Hepatocyte (in vitro differentiated cells): ENCODE results near the gene KPNB1. TPM values are rescaled to one million over a fixed set of nuclear protein-coding genes. Genes with fewer than 3 reads are reported as not detected.

ENCODE experiments used
- DNase-seq: peaks from one replicate; pipeline ENCODE4 v3.0.0-alpha.2; 2016; ENCODE audit warnings: low spot score
- H2AFZ ChIP-seq: fragments of 200-600 bp; sonication (generic); 2 replicates; pipeline ENCODE4 v1.6.0; 2016; ENCODE audit warnings: antibody characterized with exemption, mild to moderate bottlenecking
- H3K27ac ChIP-seq: fragments of 200-600 bp; sonication (generic); 2 replicates; pipeline ENCODE4 v1.5.1; 2016; ENCODE audit warnings: mild to moderate bottlenecking
- H3K27me3 ChIP-seq: fragments of 200-600 bp; sonication (generic); 2 replicates; pipeline ENCODE4 v1.6.1; 2016
- H3K36me3 ChIP-seq: fragments of 200-600 bp; sonication (generic); replicated peaks from 2 replicates; pipeline ENCODE4 v1.5.1; 2016; ENCODE audit warnings: low read depth; ENCODE audit not compliant: insufficient read depth
- H3K4me1 ChIP-seq: fragments of 200-600 bp; sonication (generic); 2 replicates; pipeline ENCODE4 v1.5.1; 2016; ENCODE audit warnings: mild to moderate bottlenecking, moderate library complexity; ENCODE audit not compliant: insufficient read depth
- H3K4me2 ChIP-seq: fragments of 200-600 bp; sonication (generic); 2 replicates; pipeline ENCODE4 v1.6.0; 2016
- H3K4me3 ChIP-seq: fragments of 200-600 bp; sonication (generic); 2 replicates; pipeline ENCODE4 v1.5.1; 2016; ENCODE audit warnings: mild to moderate bottlenecking
- H3K79me2 ChIP-seq: fragments of 200-600 bp; sonication (generic); 2 replicates; pipeline ENCODE4 v1.6.0; 2017; ENCODE audit warnings: mild to moderate bottlenecking
- H3K9me2 ChIP-seq: fragments of 200-600 bp; sonication (generic); replicated peaks from 2 replicates; pipeline ENCODE4 v1.6.0; 2017; ENCODE audit warnings: mild to moderate bottlenecking; ENCODE audit not compliant: insufficient read depth
- H3K9me3 ChIP-seq: fragments of 200-600 bp; sonication (generic); 2 replicates; pipeline ENCODE4 v1.5.1; 2016; ENCODE audit warnings: low read depth, mild to moderate bottlenecking
- H4K20me1 ChIP-seq: fragments of 200-600 bp; sonication (generic); 2 replicates; pipeline ENCODE4 v1.6.0; 2016; ENCODE audit warnings: mild to moderate bottlenecking; ENCODE audit not compliant: insufficient read depth, poor library complexity, severe bottlenecking
- EZH2 ChIP-seq: fragments of 200-600 bp; sonication (generic); IDR thresholded peaks from 2 replicates; pipeline ENCODE4 v1.6.1; 2016; ENCODE audit warnings: antibody characterized with exemption, mild to moderate bottlenecking, borderline replicate concordance
- EZH2phosphoT487 ChIP-seq: fragments of 200-600 bp; sonication (generic); IDR thresholded peaks from one replicate; pipeline ENCODE4 v1.6.1; 2018; ENCODE audit warnings: antibody characterized with exemption, mild to moderate bottlenecking, low read depth, moderate library complexity; ENCODE audit not compliant: unreplicated experiment, severe bottlenecking
- WGBS: methylation state at CpG from one replicate; pipeline ENCODE4 v1.1.6; 2016; ENCODE audit warnings: low lambda C conversion rate; ENCODE audit errors: missing lambda C conversion rate; 5-methylcytosine and 5-hydroxymethylcytosine counted together
- polyA plus RNA-seq: library from polyadenylated mRNA; unstranded; fragments of >200 nt; fragmentation: Nextera tagmentation; extraction: Ambion mirVana; gene quantifications from 2 replicates; pipeline ENCODE4 v1.2.1, GENCODE V29; 2016
- total RNA-seq: library from RNA; depleted of rRNA; stranded (reverse); fragments of >200 nt; gene quantifications from 2 replicates; pipeline ENCODE4 v1.2.3, GENCODE V29; 2014
- TF ChIP-seq, protein P1 (sequence below): fragments of 200-600 bp; sonication (generic); IDR thresholded peaks from 2 replicates; pipeline ENCODE4 v1.5.1; 2016; ENCODE audit warnings: antibody characterized with exemption, mild to moderate bottlenecking; ENCODE audit not compliant: poor library complexity

KPNB1 gene
- total and polyA plus RNA-seq, 2 experiments from 2014 or later = 59.5 to 194 TPM

DNA sequence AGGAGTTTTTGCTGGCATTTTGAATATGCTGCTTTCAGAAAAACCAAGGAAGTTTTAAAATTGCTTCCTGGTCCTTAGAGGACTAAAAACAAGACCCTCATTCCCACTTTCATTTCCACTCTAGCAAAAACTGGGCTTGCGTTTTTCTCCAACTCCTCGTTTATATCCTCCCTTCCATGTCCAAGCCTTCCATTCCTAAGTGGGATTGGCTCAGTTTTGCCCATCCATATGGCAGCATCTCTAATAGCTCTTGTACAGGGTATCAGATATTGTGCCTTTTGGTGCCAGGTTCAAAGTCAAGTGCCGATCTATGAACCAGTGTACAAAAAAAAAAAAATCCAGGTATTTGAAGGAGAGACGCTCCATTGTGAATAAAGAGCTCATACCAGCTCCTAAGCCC, 34.3 kb downstream of the KPNB1 start:
- Histone ChIP-seq H3K36me3 (no peaks in the 10 kb centered on the region), H4K20me1 (no peaks in the 10 kb centered on the region), H3K4me1 (no peaks in the 10 kb centered on the region), H3K79me2 (no peaks in the 10 kb centered on the region), H3K27ac (no peak overlapping the region), H3K27me3 (no peaks in the 10 kb centered on the region), H2AFZ (no peak overlapping the region), H3K9me2 (no peaks in the 10 kb centered on the region), H3K9me3 (no peaks in the 10 kb centered on the region), H3K4me3 (no peak overlapping the region), H3K4me2 (no peak overlapping the region)
- 95% methylated on average over 4 of the region's 4 CpGs for WGBS
- TF ChIP-seq EZH2phosphoT487 (no peak), EZH2 (no peak)
- TF ChIP-seq, protein P1, sequence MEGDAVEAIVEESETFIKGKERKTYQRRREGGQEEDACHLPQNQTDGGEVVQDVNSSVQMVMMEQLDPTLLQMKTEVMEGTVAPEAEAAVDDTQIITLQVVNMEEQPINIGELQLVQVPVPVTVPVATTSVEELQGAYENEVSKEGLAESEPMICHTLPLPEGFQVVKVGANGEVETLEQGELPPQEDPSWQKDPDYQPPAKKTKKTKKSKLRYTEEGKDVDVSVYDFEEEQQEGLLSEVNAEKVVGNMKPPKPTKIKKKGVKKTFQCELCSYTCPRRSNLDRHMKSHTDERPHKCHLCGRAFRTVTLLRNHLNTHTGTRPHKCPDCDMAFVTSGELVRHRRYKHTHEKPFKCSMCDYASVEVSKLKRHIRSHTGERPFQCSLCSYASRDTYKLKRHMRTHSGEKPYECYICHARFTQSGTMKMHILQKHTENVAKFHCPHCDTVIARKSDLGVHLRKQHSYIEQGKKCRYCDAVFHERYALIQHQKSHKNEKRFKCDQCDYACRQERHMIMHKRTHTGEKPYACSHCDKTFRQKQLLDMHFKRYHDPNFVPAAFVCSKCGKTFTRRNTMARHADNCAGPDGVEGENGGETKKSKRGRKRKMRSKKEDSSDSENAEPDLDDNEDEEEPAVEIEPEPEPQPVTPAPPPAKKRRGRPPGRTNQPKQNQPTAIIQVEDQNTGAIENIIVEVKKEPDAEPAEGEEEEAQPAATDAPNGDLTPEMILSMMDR = no peak
- no peak for DNase-seq

DNA sequence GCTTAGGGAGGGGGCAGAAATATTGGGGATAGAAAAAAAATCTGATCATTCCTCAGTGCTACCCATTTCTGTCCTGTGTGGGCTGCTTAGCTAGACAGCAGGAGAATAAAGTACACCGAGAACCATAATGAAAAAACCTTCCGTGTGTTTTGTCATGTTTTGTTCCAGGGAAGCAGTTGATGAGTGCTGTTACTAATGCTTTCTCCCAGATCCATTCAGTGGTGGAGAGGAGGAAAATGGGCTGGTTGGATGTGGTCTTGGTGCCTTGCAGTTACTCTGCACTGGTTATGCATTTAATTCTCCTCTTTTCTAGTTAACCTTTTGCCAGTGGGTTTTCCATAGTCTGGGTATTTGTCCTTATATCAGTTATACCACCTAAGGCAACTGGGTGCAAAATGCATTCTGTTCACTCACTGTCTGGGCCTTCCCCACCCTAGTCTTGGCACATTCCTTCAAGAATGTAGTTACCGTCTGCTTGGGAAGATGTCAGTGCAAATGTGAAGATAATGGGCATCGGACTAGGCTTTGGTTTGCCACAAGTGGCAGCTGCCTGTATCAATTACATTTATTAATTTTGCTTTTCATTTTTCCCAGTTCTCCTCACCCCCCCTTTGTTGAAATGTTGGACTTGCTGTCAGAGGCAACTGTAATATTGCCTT, 34.9 kb downstream of the KPNB1 start:
- Histone ChIP-seq H3K27ac (no peak overlapping the region), H2AFZ (no peak overlapping the region)
- DNase-seq = no peak

DNA sequence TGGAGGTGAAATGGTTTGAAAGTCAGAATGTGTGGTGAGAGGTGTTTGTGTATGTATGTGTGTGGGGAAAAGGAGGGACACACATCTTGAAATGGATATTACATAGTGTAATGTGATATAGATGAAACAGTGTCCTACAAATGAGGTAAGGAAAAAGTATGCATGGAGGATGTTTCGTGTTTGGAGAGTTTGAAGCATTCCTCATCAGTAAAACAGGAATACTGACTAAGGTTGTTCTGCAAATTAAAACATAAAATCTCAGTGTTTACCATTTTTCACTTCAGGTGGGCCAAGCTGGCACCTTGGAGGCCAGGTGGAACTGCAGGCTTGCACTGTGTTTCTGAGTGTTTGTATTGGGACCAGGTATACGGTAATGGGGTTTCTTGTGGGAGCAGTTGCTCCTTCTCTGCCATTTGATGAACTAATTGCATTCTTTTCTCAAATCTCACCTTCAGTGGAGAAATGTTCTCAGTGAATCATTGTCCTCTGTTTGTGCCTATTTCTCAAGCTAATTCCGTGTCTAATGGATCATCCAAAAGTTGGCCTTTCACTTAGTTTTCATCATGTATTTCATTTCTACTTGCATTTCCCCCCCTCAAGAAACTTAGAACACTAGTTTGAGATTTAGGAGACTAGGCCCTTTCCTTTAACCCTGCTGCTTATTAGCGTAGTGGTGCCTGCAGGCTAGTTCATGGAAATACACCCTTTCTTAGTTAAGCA, 36.0 kb downstream of the KPNB1 start:
- Histone ChIP-seq H3K27ac (peak overlapping the region; percentile 1), H3K27me3 (no peaks in the 10 kb centered on the region), H2AFZ (no peak overlapping the region), H3K4me1 (no peaks in the 10 kb centered on the region), H3K36me3 (no peaks in the 10 kb centered on the region), H3K9me3 (no peaks in the 10 kb centered on the region), H3K9me2 (no peaks in the 10 kb centered on the region), H3K4me3 (no peak overlapping the region), H4K20me1 (no peaks in the 10 kb centered on the region), H3K4me2 (no peak overlapping the region), H3K79me2 (no peaks in the 10 kb centered on the region)
- 88% methylated on average over 4 of the region's 4 CpGs for WGBS
- DNase-seq = no peak
- TF ChIP-seq EZH2 = no peak
- TF ChIP-seq, protein P1 = no peak
- TF ChIP-seq EZH2phosphoT487 = no peak

More for the DNA sequence above, 34.9 kb downstream of the KPNB1 start:
- no peaks in the 10 kb centered on the region for H3K4me1 ChIP-seq
- TF ChIP-seq EZH2phosphoT487 (no peak), EZH2 (no peak)
- TF ChIP-seq, protein P1 = no peak
- H3K27me3 ChIP-seq = no peaks in the 10 kb centered on the region
- H3K9me2 ChIP-seq = no peaks in the 10 kb centered on the region
- no peaks in the 10 kb centered on the region for H3K79me2 ChIP-seq
- WGBS = 87% methylated on average over 4 of the region's 4 CpGs
- no peaks in the 10 kb centered on the region for H3K36me3 ChIP-seq
- no peak overlapping the region for H3K4me2 ChIP-seq
- no peak overlapping the region for H3K4me3 ChIP-seq
- H4K20me1 ChIP-seq = no peaks in the 10 kb centered on the region
- H3K9me3 ChIP-seq = no peaks in the 10 kb centered on the region
